Eye (tissue), 1 donor: ENCODE data around the gene ST3GAL5.
A peak's percentile ranks its signal among the peaks of the same experiment; 100 is the strongest.
"Not testable (repeated sequence)": the region's sequence is repeated elsewhere in the genome, so short reads cannot be mapped to it uniquely, and the experiment has no call there.

ENCODE experiments used
- DNase-seq: peaks from one replicate; pipeline ENCODE4 v3.0.0-alpha.2; 2015

ST3GAL5 gene

GRCh38 chr2:85915606-85916303 is 27.0 kb upstream of the ST3GAL5 start:
- no peak for DNase-seq

DNA sequence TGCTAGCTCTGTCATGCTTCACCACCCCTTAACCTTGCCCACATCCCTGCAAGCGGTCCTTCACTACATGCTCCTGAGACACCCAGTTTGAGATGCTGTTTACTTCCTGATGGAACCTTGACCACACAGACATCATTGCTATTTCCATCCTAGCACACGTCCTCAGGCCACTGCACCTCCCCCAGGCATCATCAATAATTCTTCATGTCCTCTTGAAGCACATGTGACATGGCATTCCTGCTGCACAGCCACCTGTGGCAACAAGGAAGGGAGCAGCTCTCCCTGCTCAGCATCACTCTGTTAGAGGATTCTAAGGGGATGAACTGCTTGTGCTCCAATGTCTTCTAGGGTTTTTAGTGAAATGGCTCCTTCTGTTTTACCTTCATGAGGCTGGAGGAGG is 26.1 kb upstream of the ST3GAL5 start:
- no peak for DNase-seq

GRCh38 chr2:85913884-85914881 is 25.4 kb upstream of the ST3GAL5 start:
- no peak for DNase-seq

- peak; percentile 22 for DNase-seq
These were observed 23.3 kb upstream of the ST3GAL5 start for GRCh38 chr2:85911814-85912692.

- DNase-seq, result no peak
These were observed 22.3 kb upstream of the ST3GAL5 start for GRCh38 chr2:85911097-85911496.

- DNase-seq, result no peak
These were observed 20.2 kb upstream of the ST3GAL5 start for GRCh38 chr2:85909005-85909404.

GRCh38 chr2:85908506-85908905 is 19.7 kb upstream of the ST3GAL5 start:
- no peak for DNase-seq

- no peak for DNase-seq
These were observed 18.9 kb upstream of the ST3GAL5 start for GRCh38 chr2:85907671-85908157.

- no peak for DNase-seq
These were observed 18.0 kb upstream of the ST3GAL5 start for GRCh38 chr2:85906748-85907147.

DNA sequence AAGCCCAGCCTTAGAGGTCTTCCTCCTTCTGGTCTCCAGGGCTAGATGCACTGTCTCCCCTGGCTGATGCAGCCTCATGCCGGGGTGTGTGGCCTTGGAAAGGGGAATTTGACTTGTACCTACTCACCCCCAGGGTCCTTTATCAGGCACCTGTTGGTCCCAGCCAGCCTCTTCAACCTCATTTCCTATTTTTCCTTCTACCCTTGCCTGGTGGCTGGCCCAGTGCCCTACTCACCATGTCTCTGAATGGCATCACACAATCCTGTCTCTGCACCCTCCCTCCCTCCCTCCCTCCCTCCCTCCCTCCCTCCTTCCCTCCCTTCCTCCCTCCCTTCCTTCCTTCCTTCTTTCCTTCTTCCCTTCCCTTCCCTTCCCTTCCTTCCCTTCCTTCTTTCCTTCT is 17.1 kb upstream of the ST3GAL5 start:
- DNase-seq, result no peak

DNA sequence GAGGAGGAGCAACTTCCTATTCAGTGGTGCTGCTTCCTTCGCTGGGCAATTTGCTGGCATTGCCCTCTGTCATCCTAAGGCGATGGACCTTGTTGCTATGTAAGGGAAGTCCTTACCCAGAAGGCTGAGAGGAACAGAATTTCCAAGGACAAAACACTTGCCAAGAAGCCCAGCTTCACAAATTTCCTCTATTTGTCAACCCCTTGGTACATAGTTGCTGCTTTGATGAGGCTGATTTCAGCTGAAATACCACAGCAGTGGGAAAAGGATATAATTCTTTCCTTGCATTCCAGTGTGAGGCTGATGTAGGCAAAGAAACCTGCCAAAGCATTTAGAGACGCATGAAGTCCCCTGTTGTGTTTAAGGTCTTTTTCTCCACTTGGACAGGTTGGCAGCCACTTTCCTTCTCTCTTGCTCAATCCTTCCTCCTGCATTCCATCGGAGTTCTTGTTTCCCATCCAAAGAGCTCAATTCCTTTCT is 16.4 kb upstream of the ST3GAL5 start:
- DNase-seq, result no peak

DNA sequence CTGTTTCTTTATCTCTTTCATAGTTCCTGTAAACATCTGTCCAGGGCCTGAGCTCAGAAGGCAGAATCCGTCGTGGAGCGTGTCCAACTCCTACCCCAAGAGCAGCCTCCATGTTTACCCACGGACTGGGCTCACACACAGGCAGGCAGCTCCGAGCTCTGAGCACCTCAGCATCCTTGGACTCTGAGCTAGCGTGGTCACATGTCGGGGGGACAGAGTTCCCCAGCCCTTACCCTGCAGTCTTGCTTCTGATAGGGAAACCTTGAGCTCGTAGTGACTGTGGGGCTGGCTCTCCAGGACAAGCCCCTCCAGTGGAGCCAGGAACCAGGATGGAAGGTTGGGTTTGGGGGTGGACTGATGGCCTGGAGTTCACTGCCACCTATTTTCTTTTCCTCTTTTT is 15.1 kb upstream of the ST3GAL5 start:
- no peak for DNase-seq

DNA sequence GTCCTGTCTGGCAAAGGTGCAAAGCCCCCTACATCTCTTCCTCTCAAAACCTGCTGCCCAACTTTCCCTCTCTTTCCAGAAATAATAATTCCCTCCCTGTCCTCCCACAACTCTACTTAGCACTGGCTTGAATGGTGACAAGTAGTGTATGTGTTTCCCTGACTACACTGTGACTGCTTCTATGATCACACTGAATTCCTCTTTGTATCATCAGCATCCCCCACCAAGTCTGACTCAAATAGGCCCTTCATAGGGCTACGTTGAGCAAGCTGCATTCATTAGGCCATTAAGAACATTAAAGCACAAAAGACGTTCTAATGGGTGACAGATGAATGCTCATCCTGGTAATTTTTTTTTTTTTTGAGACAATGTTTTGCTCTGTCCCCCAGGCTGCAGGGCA is 13.7 kb upstream of the ST3GAL5 start:
- no peak for DNase-seq

- no peak for DNase-seq
These were observed 12.4 kb upstream of the ST3GAL5 start for GRCh38 chr2:85901155-85901554.

GRCh38 chr2:85900366-85900765 is 11.6 kb upstream of the ST3GAL5 start:
- DNase-seq, result no peak

- DNase-seq, result no peak
These were observed 11.1 kb upstream of the ST3GAL5 start for GRCh38 chr2:85899849-85900248.

GRCh38 chr2:85899284-85899683 is 10.5 kb upstream of the ST3GAL5 start:
- no peak for DNase-seq

- DNase-seq, result no peak
These were observed 10.1 kb upstream of the ST3GAL5 start for GRCh38 chr2:85898881-85899280.

- not testable (repeated sequence) for DNase-seq
These were observed 5.9 kb upstream of the ST3GAL5 start for GRCh38 chr2:85894554-85895278.

DNA sequence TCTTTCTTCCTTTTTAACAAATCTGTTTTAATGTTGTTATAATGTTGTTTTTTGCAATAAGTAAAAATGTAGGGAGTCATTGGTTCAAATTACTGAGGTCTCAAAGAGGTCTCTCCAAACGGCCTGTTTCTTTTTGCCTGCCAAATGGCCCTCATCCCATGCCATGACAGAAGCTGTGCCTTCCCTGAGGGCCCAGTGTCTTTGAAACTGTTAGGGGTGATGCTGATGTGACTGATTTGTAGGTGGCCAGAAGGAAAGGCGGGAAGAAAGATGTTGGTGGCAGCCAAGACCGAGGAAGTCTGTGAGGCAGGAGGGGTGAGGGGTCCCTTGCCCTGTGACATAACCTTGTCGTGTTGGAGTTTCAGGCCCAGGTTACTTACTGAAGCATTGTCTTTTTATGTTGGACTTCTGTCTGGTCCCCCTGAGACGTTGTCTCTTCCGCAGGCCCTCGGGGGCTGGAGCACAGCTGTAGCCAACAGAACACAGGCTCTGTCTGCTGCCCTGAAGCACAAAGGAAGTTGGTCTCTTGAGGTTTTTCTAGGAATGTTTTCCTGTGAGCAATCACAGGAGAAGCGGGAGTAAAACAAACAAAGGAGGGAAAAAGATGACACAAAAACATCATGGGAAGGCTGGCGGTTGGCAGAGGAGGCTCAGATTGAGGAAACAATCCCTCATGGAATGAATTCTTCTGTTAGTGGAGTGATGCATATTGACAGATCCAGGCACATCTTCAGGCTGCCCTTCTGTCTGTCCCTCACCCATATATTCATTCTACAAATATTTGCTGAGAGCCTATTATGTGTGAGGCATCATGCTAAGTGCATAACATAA is 4.9 kb upstream of the ST3GAL5 start:
- peak; percentile 55 for DNase-seq
